HepG2 (cell line): ENCODE results near the gene OR1I1. TPM values are rescaled to one million over a fixed set of nuclear protein-coding genes. Genes with fewer than 3 reads are reported as not detected.

Experiments
- ARNT ChIP-seq: fragments of 450-650 bp; IDR thresholded peaks from 2 replicates; pipeline ENCODE4 v1.6.1; 2017
- CTCF ChIP-seq: sonication (generic); formaldehyde crosslinking; IDR thresholded peaks from 2 replicates; pipeline ENCODE4 v1.5.0; 2020; ENCODE audit warnings: mild to moderate bottlenecking, missing genetic modification reagents, moderate library complexity
- FOSL1 ChIP-seq: sonication (generic); formaldehyde crosslinking; IDR thresholded peaks from 2 replicates; pipeline ENCODE4 v1.9.0; 2021; ENCODE audit warnings: missing genetic modification reagents, borderline replicate concordance
- GMEB2 ChIP-seq: IDR thresholded peaks from 2 replicates; pipeline ENCODE4 v1.6.1; 2016; ENCODE audit warnings: missing biosample characterization, missing genetic modification reagents, low read depth
- KMT2B ChIP-seq: IDR thresholded peaks from 2 replicates; pipeline ENCODE4 v1.6.1; 2016; ENCODE audit warnings: missing genetic modification reagents, missing compliant biosample characterization
- MAF1 ChIP-seq: sonication (generic); formaldehyde crosslinking; IDR thresholded peaks from 2 replicates; pipeline ENCODE4 v1.5.0; 2020; ENCODE audit warnings: missing genetic modification reagents, borderline replicate concordance
- NR2F2 ChIP-seq: IDR thresholded peaks from 2 replicates; pipeline ENCODE4 v1.6.1; 2012; ENCODE audit warnings: low read depth, inconsistent platforms, borderline replicate concordance
- POLR2G ChIP-seq: fragments of 200-400 bp; formaldehyde crosslinking; IDR thresholded peaks from 2 replicates; pipeline ENCODE4 v1.6.1; 2018; ENCODE audit warnings: mild to moderate bottlenecking, low read depth, low read length, moderate library complexity
- PTBP1 ChIP-seq: fragments of 200-400 bp; formaldehyde crosslinking; IDR thresholded peaks from 2 replicates; pipeline ENCODE4 v1.6.1; 2018; ENCODE audit warnings: low read length, low read depth; ENCODE audit not compliant: poor library complexity, severe bottlenecking
- SATB2 ChIP-seq: sonication (generic); formaldehyde crosslinking; IDR thresholded peaks from 2 replicates; pipeline ENCODE4 v1.5.0; 2020; ENCODE audit warnings: missing genetic modification reagents
- SMARCC2 ChIP-seq: fragments of 450-650 bp; IDR thresholded peaks from 2 replicates; pipeline ENCODE4 v1.6.1; 2017; ENCODE audit warnings: antibody characterized with exemption, mild to moderate bottlenecking
- SOX5 ChIP-seq: IDR thresholded peaks from 2 replicates; pipeline ENCODE4 v1.6.1; 2016; ENCODE audit warnings: borderline replicate concordance
- SOX6 ChIP-seq, 2 experiments: fragments of 450-650 bp in 1 of 2; sonication (generic) in 1 of 2; formaldehyde crosslinking in 1 of 2; IDR thresholded peaks; 2 replicates each; pipeline versions ENCODE4 v1.4.0 to v1.6.1; 2017 to 2020; ENCODE audit warnings: antibody characterized with exemption in 1 of 2, mild to moderate bottlenecking in 1 of 2, missing genetic modification reagents in 1 of 2
- STAT6 ChIP-seq: sonication (generic); formaldehyde crosslinking; IDR thresholded peaks from 2 replicates; pipeline ENCODE4 v1.4.0; 2020; ENCODE audit warnings: missing genetic modification reagents, mild to moderate bottlenecking, borderline replicate concordance
- TEAD2 ChIP-seq: sonication (generic); formaldehyde crosslinking; IDR thresholded peaks from 2 replicates; pipeline ENCODE4 v1.9.0; 2021; ENCODE audit warnings: missing genetic modification reagents
- THAP9 ChIP-seq: sonication (generic); formaldehyde crosslinking; IDR thresholded peaks from 2 replicates; pipeline ENCODE4; 2020; ENCODE audit warnings: missing genetic modification reagents, mild to moderate bottlenecking, borderline replicate concordance
- ZMYM3 ChIP-seq: sonication (generic); formaldehyde crosslinking; IDR thresholded peaks from 2 replicates; pipeline ENCODE4 v1.5.1; 2020; ENCODE audit warnings: mild to moderate bottlenecking, missing genetic modification reagents
- ZNF335 ChIP-seq: sonication (generic); formaldehyde crosslinking; IDR thresholded peaks from 2 replicates; pipeline ENCODE4 v1.4.0; 2020; ENCODE audit warnings: missing genetic modification reagents
- ZNF549 ChIP-seq: sonication (generic); formaldehyde crosslinking; IDR thresholded peaks from 2 replicates; pipeline ENCODE4 v1.5.0; 2020; ENCODE audit warnings: missing genetic modification reagents
- ZNF768 ChIP-seq: sonication (generic); formaldehyde crosslinking; IDR thresholded peaks from 2 replicates; pipeline ENCODE4 v1.4.0; 2020; ENCODE audit warnings: missing genetic modification reagents
- ZNF777 ChIP-seq: sonication (generic); formaldehyde crosslinking; IDR thresholded peaks from 2 replicates; pipeline ENCODE4 v1.4.0; 2020; ENCODE audit warnings: missing genetic modification reagents
- ZNF883 ChIP-seq: sonication (generic); formaldehyde crosslinking; IDR thresholded peaks from 2 replicates; pipeline ENCODE4 v1.5.1; 2020; ENCODE audit warnings: mild to moderate bottlenecking, missing genetic modification reagents; ENCODE audit errors: not compliant biosample characterization
- polyA plus RNA-seq, 8 experiments: library from polyadenylated mRNA; depleted of rRNA in 3 of 8; stranded (reverse) in 7 of 8; unstranded in 1 of 8; fragments of >200 nt; fragmentation: Illumina TruSeq in 4 of 8; extraction: Trizol in 4 of 8; gene quantifications; 2 replicates each; pipeline versions ENCODE4 v1.2.1 to v1.2.3, GENCODE V29; 2011 to 2016; ENCODE audit warnings: low read depth in 4 of 8, missing spikeins in 1 of 8, mixed read lengths in 1 of 8; ENCODE audit not compliant: insufficient read depth in 1 of 8
- total RNA-seq, 5 experiments: library from RNA; depleted of rRNA; stranded (reverse); fragments of >200 nt; fragmentation: Illumina TruSeq; extraction: Trizol; gene quantifications; 2 replicates each; pipeline ENCODE4 v1.2.3, GENCODE V29; 2016; ENCODE audit warnings: low read depth in 1 of 5

Gene OR1I1
- total and polyA plus RNA-seq, 2 of the 13 experiments (the other 11 are each of a cell fraction or from before 2014, with no cell fraction given), result not detected

GRCh38 chr19:15120135-15121026 is 38.4 kb downstream of the OR1I1 start (continued):
- TF ChIP-seq THAP9 (CRISPR knock-in tag) (no peak), SATB2 (CRISPR knock-in tag) (no peak), CTCF (peak; percentile 12; the same call in 1 of the 2 replicates), SOX5 (CRISPR knock-in tag) (no peak), SMARCC2 (no peak), POLR2G (no peak), ZNF777 (no peak), ARNT (no peak), KMT2B (CRISPR knock-in tag) (no peak), PTBP1 (no peak), GMEB2 (CRISPR knock-in tag) (no peak), STAT6 (no peak), ZNF549 (CRISPR knock-in tag) (no peak), ZNF883 (CRISPR knock-in tag) (no peak), SOX6 (IDR thresholded peaks at IDR 0.05) (no peak), SOX6 (CRISPR knock-in tag; IDR thresholded peaks at IDR 0.05) (peak; percentile 23; the same call in 1 of the 2 replicates), ZMYM3 (CRISPR knock-in tag) (no peak), FOSL1 (CRISPR knock-in tag) (no peak), TEAD2 (CRISPR knock-in tag) (no peak), ZNF768 (CRISPR knock-in tag) (peak; percentile 89), MAF1 (CRISPR knock-in tag) (no peak), ZNF335 (no peak), NR2F2 (no peak)
